Measurements from ENCODE around the gene TNNT2. TPM values are rescaled to one million over a fixed set of nuclear protein-coding genes. Genes with fewer than 3 reads are reported as not detected.

The TNNT2 gene
- total and polyA plus RNA-seq, 2 of the 8 experiments (the other 6 are each of a cell fraction or from before 2014, with no cell fraction given): 3.1 to 21.0 TPM

DNA sequence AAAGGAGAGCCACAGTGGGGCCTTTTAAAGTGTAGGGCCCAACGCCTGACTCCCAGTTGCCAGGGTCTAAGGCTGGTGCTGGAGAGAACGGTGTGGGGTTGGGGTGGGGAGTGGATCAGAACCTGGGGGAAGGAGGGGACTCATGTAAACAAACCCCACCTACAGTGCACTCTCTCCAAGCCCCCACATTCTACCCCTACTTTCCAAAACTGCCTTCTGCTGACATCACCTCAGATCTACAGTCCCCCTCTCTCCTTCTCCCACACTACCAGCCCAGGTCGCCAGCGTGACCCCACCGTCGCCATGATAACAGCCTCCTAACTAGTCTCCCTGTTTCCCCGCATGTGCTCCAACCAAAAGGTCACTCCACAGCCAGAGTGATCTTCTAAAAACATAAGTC, 26.6 kb downstream of the TNNT2 start (continued):
- TF ChIP-seq HDAC6 (IDR thresholded peaks at IDR 0.05; ENCODE audit: low read depth, low read length): no peak
- TF ChIP-seq EZH2 (IDR thresholded peaks at IDR 0.05; ENCODE audit: low read depth, low read length, severe bottlenecking): no peak
- TF ChIP-seq, protein P1, sequence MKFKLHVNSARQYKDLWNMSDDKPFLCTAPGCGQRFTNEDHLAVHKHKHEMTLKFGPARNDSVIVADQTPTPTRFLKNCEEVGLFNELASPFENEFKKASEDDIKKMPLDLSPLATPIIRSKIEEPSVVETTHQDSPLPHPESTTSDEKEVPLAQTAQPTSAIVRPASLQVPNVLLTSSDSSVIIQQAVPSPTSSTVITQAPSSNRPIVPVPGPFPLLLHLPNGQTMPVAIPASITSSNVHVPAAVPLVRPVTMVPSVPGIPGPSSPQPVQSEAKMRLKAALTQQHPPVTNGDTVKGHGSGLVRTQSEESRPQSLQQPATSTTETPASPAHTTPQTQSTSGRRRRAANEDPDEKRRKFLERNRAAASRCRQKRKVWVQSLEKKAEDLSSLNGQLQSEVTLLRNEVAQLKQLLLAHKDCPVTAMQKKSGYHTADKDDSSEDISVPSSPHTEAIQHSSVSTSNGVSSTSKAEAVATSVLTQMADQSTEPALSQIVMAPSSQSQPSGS (IDR thresholded peaks at IDR 0.05; ENCODE audit: low read length): no peak
- TF ChIP-seq, protein P2, sequence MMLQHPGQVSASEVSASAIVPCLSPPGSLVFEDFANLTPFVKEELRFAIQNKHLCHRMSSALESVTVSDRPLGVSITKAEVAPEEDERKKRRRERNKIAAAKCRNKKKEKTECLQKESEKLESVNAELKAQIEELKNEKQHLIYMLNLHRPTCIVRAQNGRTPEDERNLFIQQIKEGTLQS (IDR thresholded peaks at IDR 0.05; ENCODE audit: insufficient read depth, low read depth, low read length): no peak
- no peak for TF ChIP-seq YY1 (IDR thresholded peaks at IDR 0.05; ENCODE audit: low read depth, low read length)
- TF ChIP-seq ZNF274 (IDR thresholded peaks at IDR 0.05; ENCODE audit: borderline replicate concordance, extremely low read depth, low read length): no peak
- TF ChIP-seq RXRA (IDR thresholded peaks at IDR 0.05; ENCODE audit: insufficient read depth, low read depth, low read length): no peak

Measured in H1 (cell line).